Measurements from ENCODE around the gene TTYH1.

Gene TTYH1

DNA sequence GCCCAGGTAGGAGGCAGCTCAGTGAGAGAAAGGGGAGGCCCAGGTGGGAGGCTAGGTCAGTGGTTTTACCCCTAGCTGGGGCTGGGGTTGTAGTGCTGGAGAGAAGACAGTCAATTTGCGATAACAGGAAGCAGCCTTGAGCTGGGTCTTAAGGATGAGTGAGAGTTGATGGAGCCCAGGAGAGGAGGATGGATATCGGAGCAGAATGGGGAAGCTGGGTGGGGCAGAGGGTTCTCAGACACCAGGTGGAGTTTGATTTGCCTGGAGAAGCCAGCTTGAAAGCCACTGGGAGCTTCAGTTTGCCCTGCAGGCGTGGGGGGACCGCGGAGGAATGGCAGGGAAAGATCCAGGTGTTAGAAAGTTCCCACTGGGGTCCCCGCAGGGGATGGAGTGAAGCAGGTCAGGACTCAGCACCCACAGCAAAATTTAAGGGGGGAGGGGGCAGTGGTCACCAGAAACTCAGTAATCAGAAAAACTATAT is 58.7 kb downstream of the TTYH1 start:
- TF ChIP-seq ZNF274 (IDR thresholded peaks at IDR 0.05; ENCODE audit: low read depth, low read length), result no peak
- no peak overlapping the region for H3K4me3 ChIP-seq (ENCODE audit: low read length)

DNA sequence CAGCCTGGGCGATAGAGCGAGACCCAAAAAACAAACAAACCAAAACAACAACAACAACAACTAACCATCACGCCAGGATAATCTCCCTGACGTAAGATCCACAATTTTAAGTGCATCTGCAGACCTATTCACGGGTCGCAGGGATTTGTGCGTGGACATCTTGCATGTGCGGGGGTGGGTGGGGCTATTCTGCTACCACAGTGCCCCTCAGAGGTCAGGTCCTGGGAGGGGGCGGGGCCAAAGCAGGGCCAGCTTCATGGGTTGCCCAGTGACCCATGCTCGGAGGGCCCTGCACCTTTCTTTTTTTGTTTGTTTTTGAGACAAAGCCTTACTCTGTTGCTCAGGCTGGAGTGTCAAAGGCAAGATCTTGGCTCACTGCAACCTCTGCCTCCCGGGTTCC is 60.4 kb downstream of the TTYH1 start:
- no peak for TF ChIP-seq ZNF274 (IDR thresholded peaks at IDR 0.05; ENCODE audit: low read depth, low read length)
- no peak overlapping the region for H3K4me3 ChIP-seq (ENCODE audit: low read length)

- no peak for TF ChIP-seq ZNF274 (IDR thresholded peaks at IDR 0.05; ENCODE audit: low read depth, low read length)
- no peak overlapping the region for H3K4me3 ChIP-seq (ENCODE audit: low read length)
These were observed 62.4 kb downstream of the TTYH1 start for GRCh38 chr19:54477650-54478049.

DNA sequence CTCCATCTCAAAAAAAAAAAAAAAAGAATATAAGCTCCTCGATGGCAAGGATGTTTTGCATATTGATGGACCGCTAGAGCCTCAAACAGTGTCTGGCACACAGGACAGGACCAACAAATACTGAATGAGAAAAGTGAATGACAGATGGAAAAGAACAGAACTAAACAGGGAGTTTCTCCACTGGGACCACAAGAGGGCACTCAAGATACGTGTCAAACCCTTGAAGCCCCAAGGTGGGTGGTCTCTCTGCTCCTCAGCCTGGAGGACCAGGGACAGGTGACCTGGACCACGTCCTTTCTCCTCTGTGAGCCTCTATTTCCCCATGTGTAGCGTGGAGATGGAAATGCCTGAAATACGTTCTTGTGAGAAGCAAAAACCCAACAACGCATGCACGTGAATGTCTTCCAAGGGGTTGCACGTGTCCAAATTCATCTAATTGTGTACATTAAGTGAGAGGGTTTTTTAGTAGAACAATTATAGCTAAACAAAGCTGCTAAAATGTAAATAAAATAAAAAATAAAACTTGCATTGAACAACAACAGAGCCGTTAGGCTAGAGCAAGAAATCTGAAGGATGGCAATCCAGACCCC is 63.5 kb downstream of the TTYH1 start:
- H3K4me3 ChIP-seq (ENCODE audit: low read length), result no peak overlapping the region
- TF ChIP-seq ZNF274 (IDR thresholded peaks at IDR 0.05; ENCODE audit: low read depth, low read length), result no peak

- H3K4me3 ChIP-seq (ENCODE audit: low read length), result no peak overlapping the region
- TF ChIP-seq ZNF274 (IDR thresholded peaks at IDR 0.05; ENCODE audit: low read depth, low read length), result no peak
These were observed 64.8 kb downstream of the TTYH1 start for GRCh38 chr19:54480051-54480450.

DNA sequence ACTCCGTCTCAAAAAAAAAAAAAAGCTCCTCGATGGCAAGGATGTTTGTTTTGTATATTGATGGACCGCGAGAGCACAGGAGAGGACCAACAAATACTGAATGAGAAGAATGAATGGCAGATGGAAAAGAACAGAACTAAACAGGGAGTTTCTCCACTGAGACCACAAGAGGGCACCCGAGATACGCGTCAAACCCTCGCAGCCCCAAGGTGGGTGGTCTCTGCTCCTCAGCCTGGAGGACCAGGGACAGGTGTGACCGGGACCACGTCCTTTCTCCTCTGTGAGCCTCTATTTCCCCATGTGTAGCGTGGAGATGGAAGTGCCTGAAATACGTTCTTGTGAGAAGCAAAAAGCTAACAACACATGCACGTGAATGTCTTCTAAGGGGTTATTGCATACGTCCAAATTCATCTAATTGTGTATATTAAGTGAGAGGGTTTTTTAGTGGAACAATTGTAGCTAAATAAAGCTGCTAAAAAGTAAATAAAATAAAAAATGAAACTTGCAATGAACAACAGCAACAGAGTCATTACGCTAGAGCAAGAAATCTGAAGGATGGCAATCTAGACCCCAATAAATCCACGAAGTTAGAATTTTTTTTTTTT is 66.2 kb downstream of the TTYH1 start:
- TF ChIP-seq ZNF274 (IDR thresholded peaks at IDR 0.05; ENCODE audit: low read depth, low read length), result no peak
- no peak overlapping the region for H3K4me3 ChIP-seq (ENCODE audit: low read length)

GRCh38 chr19:54482889-54483288 is 67.6 kb downstream of the TTYH1 start:
- no peak overlapping the region for H3K4me3 ChIP-seq (ENCODE audit: low read length)
- no peak for TF ChIP-seq ZNF274 (IDR thresholded peaks at IDR 0.05; ENCODE audit: low read depth, low read length)

GRCh38 chr19:54484451-54484850 is 69.2 kb downstream of the TTYH1 start:
- H3K4me3 ChIP-seq (ENCODE audit: low read length), result no peak overlapping the region
- TF ChIP-seq ZNF274 (IDR thresholded peaks at IDR 0.05; ENCODE audit: low read depth, low read length), result no peak

DNA sequence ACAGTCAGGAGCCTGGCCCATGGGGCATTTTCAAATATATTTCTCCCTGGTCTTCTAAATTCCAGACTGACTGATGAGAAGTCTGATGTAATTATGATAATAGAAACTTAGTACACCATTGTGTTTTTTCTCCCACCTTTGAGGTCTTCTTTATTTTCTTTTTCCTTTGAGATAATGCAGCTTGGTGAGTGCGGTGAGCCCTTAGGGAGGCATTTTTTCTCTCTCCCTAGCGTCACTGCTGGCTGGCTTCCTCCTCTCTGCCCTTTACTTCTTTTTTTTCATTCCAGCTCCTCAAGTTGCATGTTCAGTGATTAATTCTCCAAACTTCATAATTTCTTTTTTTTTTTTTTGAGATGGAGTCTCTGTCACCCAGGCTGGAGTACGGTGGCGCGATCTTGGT is 70.6 kb downstream of the TTYH1 start:
- no peak overlapping the region for H3K4me3 ChIP-seq (ENCODE audit: low read length)
- TF ChIP-seq ZNF274 (IDR thresholded peaks at IDR 0.05; ENCODE audit: low read depth, low read length), result no peak
